ENCODE results near the gene ZNF296. TPM values are rescaled to one million over a fixed set of nuclear protein-coding genes. Genes with fewer than 3 reads are reported as not detected.

ZNF296 gene
- total RNA-seq, 1 experiment from 2014 or later, result not detected

- in situ Hi-C loops (cut with HindIII; ENCODE audit: low sequenced_read_pairs), result no loop called here
- peak; percentile 66 for DNase-seq (ENCODE audit: low spot score)
These were observed 7.2 kb downstream of the ZNF296 start for GRCh38 chr19:45069056-45069455.

GRCh38 chr19:45068041-45068440 lies 8.2 kb downstream of the ZNF296 start:
- in situ Hi-C loops (cut with HindIII; ENCODE audit: low sequenced_read_pairs), result no loop called here
- DNase-seq (ENCODE audit: low spot score), result no peak

- no peak for DNase-seq (ENCODE audit: low spot score)
- in situ Hi-C loops (cut with HindIII; ENCODE audit: low sequenced_read_pairs), result no loop called here
These were observed 9.2 kb downstream of the ZNF296 start for GRCh38 chr19:45066921-45067661.

- in situ Hi-C loops (cut with HindIII; ENCODE audit: low sequenced_read_pairs), result no loop called here
- no peak for DNase-seq (ENCODE audit: low spot score)
These were observed 12.2 kb downstream of the ZNF296 start for GRCh38 chr19:45063851-45064801.

GRCh38 chr19:45061965-45062364 lies 14.3 kb downstream of the ZNF296 start:
- in situ Hi-C loops (cut with HindIII; ENCODE audit: low sequenced_read_pairs), result no loop called here
- DNase-seq (ENCODE audit: low spot score), result no peak

- in situ Hi-C loops (cut with HindIII; ENCODE audit: low sequenced_read_pairs), result no loop called here
These were observed 16.9 kb downstream of the ZNF296 start for GRCh38 chr19:45059258-45059965.

GRCh38 chr19:45058622-45059159 lies 17.6 kb downstream of the ZNF296 start:
- DNase-seq (ENCODE audit: low spot score), result no peak
- in situ Hi-C loops (cut with HindIII; ENCODE audit: low sequenced_read_pairs), result no loop called here

More at GRCh38 chr19:45059258-45059965, 16.9 kb downstream of the ZNF296 start:
- peak; percentile 61 for DNase-seq (ENCODE audit: low spot score)

GRCh38 chr19:45057444-45057843 lies 18.8 kb downstream of the ZNF296 start:
- in situ Hi-C loops (cut with HindIII; ENCODE audit: low sequenced_read_pairs), result no loop called here
- no peak for DNase-seq (ENCODE audit: low spot score)

- DNase-seq (ENCODE audit: low spot score), result no peak
- in situ Hi-C loops (cut with HindIII; ENCODE audit: low sequenced_read_pairs), result no loop called here
These were observed 19.4 kb downstream of the ZNF296 start for GRCh38 chr19:45056831-45057230.

- DNase-seq (ENCODE audit: low spot score), result no peak
- in situ Hi-C loops (cut with HindIII; ENCODE audit: low sequenced_read_pairs), result no loop called here
These were observed 24.2 kb downstream of the ZNF296 start for GRCh38 chr19:45051929-45052579.

- DNase-seq (ENCODE audit: low spot score), result no peak
- in situ Hi-C loops (cut with HindIII; ENCODE audit: low sequenced_read_pairs), result no loop called here
These were observed 26.2 kb downstream of the ZNF296 start for GRCh38 chr19:45050036-45050435.

GRCh38 chr19:45049073-45049736 lies 27.1 kb downstream of the ZNF296 start:
- in situ Hi-C loops (cut with HindIII; ENCODE audit: low sequenced_read_pairs), result no loop called here
- peak; percentile 26 for DNase-seq (ENCODE audit: low spot score)

- in situ Hi-C loops (cut with HindIII; ENCODE audit: low sequenced_read_pairs), result no loop called here
- DNase-seq (ENCODE audit: low spot score), result no peak
These were observed 29.0 kb downstream of the ZNF296 start for GRCh38 chr19:45047188-45047797.

GRCh38 chr19:45046355-45046754 lies 29.9 kb downstream of the ZNF296 start:
- in situ Hi-C loops (cut with HindIII; ENCODE audit: low sequenced_read_pairs), result no loop called here
- DNase-seq (ENCODE audit: low spot score), result no peak

- peak; percentile 15 for DNase-seq (ENCODE audit: low spot score)
- in situ Hi-C loops (cut with HindIII; ENCODE audit: low sequenced_read_pairs), result no loop called here
These were observed 30.5 kb downstream of the ZNF296 start for GRCh38 chr19:45045671-45046353.

GRCh38 chr19:45041125-45041524 lies 35.2 kb downstream of the ZNF296 start:
- in situ Hi-C loops (cut with HindIII; ENCODE audit: low sequenced_read_pairs), result no loop called here
- DNase-seq (ENCODE audit: low spot score), result no peak

- in situ Hi-C loops (cut with HindIII; ENCODE audit: low sequenced_read_pairs), result no loop called here
- DNase-seq (ENCODE audit: low spot score), result no peak
These were observed 36.1 kb downstream of the ZNF296 start for GRCh38 chr19:45040059-45040771.

All from G401 (cell line).